ENCODE data around the gene MBLAC1.

DNA sequence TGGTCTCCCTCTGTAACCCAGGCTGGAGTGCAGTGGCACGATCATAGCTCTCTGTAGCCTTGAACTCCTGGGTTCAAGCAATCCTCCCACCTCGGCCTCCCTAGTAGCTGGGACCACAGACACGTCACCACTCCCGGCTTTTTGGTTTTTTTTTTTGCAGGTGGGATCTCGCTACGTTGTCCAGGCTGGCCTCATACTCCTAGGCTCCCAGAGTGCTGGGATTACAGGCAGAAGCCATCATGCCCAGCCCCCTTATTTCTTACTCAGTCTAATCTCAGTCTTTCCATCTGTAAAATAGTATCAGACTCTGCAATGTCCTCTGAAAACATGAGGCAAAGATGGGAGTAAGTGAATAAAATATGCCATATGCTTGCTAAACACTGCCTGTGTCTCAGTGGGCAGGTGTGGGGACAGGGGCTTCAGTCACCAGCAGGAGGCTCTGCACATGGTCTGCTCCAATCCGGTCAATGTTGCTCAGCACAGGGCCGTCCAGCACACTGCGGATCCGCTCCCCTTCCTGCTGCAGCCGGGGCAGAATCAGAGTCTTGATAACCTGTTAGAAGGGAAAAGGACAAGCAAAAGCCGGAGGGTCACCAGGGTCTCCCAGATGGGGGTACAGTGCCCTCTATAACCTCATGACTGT, 17.1 kb upstream of the MBLAC1 start:
- TF ChIP-seq, protein P1, sequence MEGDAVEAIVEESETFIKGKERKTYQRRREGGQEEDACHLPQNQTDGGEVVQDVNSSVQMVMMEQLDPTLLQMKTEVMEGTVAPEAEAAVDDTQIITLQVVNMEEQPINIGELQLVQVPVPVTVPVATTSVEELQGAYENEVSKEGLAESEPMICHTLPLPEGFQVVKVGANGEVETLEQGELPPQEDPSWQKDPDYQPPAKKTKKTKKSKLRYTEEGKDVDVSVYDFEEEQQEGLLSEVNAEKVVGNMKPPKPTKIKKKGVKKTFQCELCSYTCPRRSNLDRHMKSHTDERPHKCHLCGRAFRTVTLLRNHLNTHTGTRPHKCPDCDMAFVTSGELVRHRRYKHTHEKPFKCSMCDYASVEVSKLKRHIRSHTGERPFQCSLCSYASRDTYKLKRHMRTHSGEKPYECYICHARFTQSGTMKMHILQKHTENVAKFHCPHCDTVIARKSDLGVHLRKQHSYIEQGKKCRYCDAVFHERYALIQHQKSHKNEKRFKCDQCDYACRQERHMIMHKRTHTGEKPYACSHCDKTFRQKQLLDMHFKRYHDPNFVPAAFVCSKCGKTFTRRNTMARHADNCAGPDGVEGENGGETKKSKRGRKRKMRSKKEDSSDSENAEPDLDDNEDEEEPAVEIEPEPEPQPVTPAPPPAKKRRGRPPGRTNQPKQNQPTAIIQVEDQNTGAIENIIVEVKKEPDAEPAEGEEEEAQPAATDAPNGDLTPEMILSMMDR (conservative IDR thresholded peaks at IDR 0.05), result no peak
- TF ChIP-seq EZH2 (IDR thresholded peaks at IDR 0.05; ENCODE audit: low read depth), result no peak
